ENCODE results near the gene PRDM7.

Gene PRDM7

GRCh38 chr16:90016339-90016950 lies 60.7 kb downstream of the PRDM7 start:
- Histone ChIP-seq H3K27ac (ENCODE audit: low read depth, low read length, poor library complexity, severe bottlenecking) (no peak overlapping the region), H3K27me3 (ENCODE audit: insufficient read depth, low read length) (peaks cover 15% of the 10 kb centered on the region; the same call in 1 of the 2 replicates)

DNA sequence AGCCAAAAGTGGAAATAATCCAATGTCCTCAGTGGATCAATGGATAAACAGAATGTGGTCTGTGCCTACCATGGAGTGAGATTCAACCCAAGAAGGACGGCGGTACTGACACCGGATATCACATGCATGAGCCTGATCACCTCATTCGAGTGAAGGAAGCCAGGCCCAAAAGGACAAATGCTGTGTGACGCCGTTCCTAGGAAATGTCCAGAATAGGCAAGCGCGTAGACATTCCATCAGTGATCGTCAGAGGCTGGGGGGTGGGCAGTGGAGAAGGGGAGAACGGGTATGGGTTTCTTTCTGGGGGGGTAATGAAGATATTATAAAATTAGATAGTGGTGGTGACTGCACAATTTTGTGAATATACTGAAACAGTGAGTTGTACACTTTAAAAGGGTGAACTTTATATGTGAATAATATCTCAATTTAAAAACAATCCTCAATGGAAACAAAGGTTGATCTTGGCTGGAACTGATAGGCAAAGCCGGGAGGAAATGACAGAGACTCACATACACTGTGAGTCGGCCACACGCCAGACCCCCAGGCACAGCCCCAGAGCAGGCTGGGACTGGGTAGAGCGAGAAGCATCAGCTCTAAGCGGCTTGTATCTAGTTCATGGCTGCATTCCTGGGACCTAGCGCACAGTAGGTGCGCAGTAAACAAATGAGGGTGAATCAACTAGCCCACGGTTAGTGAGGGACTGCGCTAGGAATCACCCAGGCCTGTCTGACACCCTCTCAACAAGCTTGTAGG lies 61.4 kb downstream of the PRDM7 start:
- Histone ChIP-seq H3K4me2 (ENCODE audit: low read length) (no peak overlapping the region), H4K20me1 (ENCODE audit: insufficient read depth, low read length) (no peaks in the 10 kb centered on the region), H3K27ac (ENCODE audit: low read depth, low read length, poor library complexity, severe bottlenecking) (no peak overlapping the region), H3K27me3 (ENCODE audit: insufficient read depth, low read length) (peaks cover 22% of the 10 kb centered on the region; the same call in 1 of the 2 replicates), H3K9ac (ENCODE audit: low read length) (no peak overlapping the region), H3K9me2 (ENCODE audit: low read depth, low read length) (no peaks in the 10 kb centered on the region), H3K9me3 (ENCODE audit: low read length) (no peaks in the 10 kb centered on the region), H3K36me3 (ENCODE audit: insufficient read depth, low read length) (no peaks in the 10 kb centered on the region), H3K4me1 (ENCODE audit: insufficient read depth, low read length, severe bottlenecking) (peaks cover 13% of the 10 kb centered on the region), H2AFZ (ENCODE audit: low read length) (no peak overlapping the region), H3K79me2 (ENCODE audit: insufficient read depth, low read length) (no peaks in the 10 kb centered on the region), H3K4me3 (ENCODE audit: low read depth, low read length, poor library complexity, severe bottlenecking) (no peak overlapping the region), H3F3A (ENCODE audit: insufficient read depth, low read length) (peaks cover 7% of the 10 kb centered on the region; the same call in 1 of the 2 replicates)
- TF ChIP-seq, protein P1, sequence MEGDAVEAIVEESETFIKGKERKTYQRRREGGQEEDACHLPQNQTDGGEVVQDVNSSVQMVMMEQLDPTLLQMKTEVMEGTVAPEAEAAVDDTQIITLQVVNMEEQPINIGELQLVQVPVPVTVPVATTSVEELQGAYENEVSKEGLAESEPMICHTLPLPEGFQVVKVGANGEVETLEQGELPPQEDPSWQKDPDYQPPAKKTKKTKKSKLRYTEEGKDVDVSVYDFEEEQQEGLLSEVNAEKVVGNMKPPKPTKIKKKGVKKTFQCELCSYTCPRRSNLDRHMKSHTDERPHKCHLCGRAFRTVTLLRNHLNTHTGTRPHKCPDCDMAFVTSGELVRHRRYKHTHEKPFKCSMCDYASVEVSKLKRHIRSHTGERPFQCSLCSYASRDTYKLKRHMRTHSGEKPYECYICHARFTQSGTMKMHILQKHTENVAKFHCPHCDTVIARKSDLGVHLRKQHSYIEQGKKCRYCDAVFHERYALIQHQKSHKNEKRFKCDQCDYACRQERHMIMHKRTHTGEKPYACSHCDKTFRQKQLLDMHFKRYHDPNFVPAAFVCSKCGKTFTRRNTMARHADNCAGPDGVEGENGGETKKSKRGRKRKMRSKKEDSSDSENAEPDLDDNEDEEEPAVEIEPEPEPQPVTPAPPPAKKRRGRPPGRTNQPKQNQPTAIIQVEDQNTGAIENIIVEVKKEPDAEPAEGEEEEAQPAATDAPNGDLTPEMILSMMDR (IDR thresholded peaks at IDR 0.05; ENCODE audit: low read length): no peak
- no peak for TF ChIP-seq EZH2 (IDR thresholded peaks at IDR 0.05; ENCODE audit: borderline replicate concordance, low read length)

More at GRCh38 chr16:90016339-90016950, 60.7 kb downstream of the PRDM7 start:
- Histone ChIP-seq H3K4me2 (ENCODE audit: low read length) (no peak overlapping the region), H3K9me2 (ENCODE audit: low read depth, low read length) (no peaks in the 10 kb centered on the region), H4K20me1 (ENCODE audit: insufficient read depth, low read length) (no peaks in the 10 kb centered on the region), H3K4me1 (ENCODE audit: insufficient read depth, low read length, severe bottlenecking) (peaks cover 13% of the 10 kb centered on the region), H3F3A (ENCODE audit: insufficient read depth, low read length) (peaks cover 7% of the 10 kb centered on the region; the same call in 1 of the 2 replicates), H3K4me3 (ENCODE audit: low read depth, low read length, poor library complexity, severe bottlenecking) (no peak overlapping the region), H3K9me3 (ENCODE audit: low read length) (no peaks in the 10 kb centered on the region), H3K9ac (ENCODE audit: low read length) (no peak overlapping the region), H3K79me2 (ENCODE audit: insufficient read depth, low read length) (no peaks in the 10 kb centered on the region), H3K36me3 (ENCODE audit: insufficient read depth, low read length) (no peaks in the 10 kb centered on the region), H2AFZ (ENCODE audit: low read length) (no peak overlapping the region)
- TF ChIP-seq EZH2 (IDR thresholded peaks at IDR 0.05; ENCODE audit: borderline replicate concordance, low read length): no peak
- TF ChIP-seq, protein P1 (IDR thresholded peaks at IDR 0.05; ENCODE audit: low read length): no peak

DNA sequence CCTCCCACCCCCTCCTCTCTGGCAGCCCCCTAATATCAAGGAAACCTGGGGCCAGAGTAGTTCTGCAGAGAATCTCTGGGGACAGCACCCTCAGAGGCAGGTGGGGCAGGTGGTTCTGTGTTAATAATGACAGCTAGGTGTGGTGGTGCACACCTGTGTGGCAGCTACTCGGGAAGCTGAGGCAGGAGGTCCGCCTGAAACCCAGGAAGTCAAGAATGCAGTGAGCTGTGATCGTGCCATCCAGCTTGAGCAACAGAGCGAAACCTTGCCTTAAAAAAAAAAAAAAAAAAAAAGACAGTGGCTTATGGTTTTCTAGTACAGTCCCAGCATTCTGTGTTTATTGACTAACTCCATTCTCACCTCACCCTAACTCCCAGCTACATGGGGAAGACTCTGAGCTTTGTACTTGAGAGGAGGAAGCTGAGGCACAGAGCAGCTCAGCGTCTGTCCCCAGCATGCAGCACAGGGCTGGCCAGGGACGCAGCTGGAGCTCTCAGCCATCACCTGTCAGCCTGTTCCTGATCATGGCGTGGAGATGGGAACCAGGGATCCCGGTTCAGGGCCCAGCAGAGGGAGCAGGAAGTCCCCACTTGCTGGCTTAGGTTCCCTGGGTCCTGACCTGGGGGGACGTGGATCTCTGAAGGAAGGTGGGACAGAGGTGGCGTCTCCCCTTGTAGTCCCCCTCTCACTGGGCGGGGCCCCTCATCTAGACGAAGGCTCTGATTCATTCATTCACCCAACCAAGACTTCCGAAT lies 64.0 kb downstream of the PRDM7 start:
- TF ChIP-seq, protein P1 (IDR thresholded peaks at IDR 0.05; ENCODE audit: low read length): no peak
- no peak for TF ChIP-seq EZH2 (IDR thresholded peaks at IDR 0.05; ENCODE audit: borderline replicate concordance, low read length)
- H3K27me3 ChIP-seq (ENCODE audit: insufficient read depth, low read length): peaks cover 17% of the 10 kb centered on the region; the same call in 1 of the 2 replicates
- H3K27ac ChIP-seq (ENCODE audit: low read depth, low read length, poor library complexity, severe bottlenecking): no peak overlapping the region
- no peaks in the 10 kb centered on the region for H3K36me3 ChIP-seq (ENCODE audit: insufficient read depth, low read length)
- no peaks in the 10 kb centered on the region for H3K4me1 ChIP-seq (ENCODE audit: insufficient read depth, low read length, severe bottlenecking)
- H2AFZ ChIP-seq (ENCODE audit: low read length): no peak overlapping the region
- H3K9me3 ChIP-seq (ENCODE audit: low read length): no peaks in the 10 kb centered on the region
- no peaks in the 10 kb centered on the region for H4K20me1 ChIP-seq (ENCODE audit: insufficient read depth, low read length)
- H3K79me2 ChIP-seq (ENCODE audit: insufficient read depth, low read length): no peaks in the 10 kb centered on the region
- H3K4me3 ChIP-seq (ENCODE audit: low read depth, low read length, poor library complexity, severe bottlenecking): no peak overlapping the region
- H3K9me2 ChIP-seq (ENCODE audit: low read depth, low read length): no peaks in the 10 kb centered on the region
- H3F3A ChIP-seq (ENCODE audit: insufficient read depth, low read length): no peaks in the 10 kb centered on the region
- H3K9ac ChIP-seq (ENCODE audit: low read length): no peak overlapping the region
- H3K4me2 ChIP-seq (ENCODE audit: low read length): no peak overlapping the region
